ENCODE results near the gene ZFAND5.
A peak's percentile ranks its signal among the peaks of the same experiment; 100 is the strongest.

The ZFAND5 gene

DNA sequence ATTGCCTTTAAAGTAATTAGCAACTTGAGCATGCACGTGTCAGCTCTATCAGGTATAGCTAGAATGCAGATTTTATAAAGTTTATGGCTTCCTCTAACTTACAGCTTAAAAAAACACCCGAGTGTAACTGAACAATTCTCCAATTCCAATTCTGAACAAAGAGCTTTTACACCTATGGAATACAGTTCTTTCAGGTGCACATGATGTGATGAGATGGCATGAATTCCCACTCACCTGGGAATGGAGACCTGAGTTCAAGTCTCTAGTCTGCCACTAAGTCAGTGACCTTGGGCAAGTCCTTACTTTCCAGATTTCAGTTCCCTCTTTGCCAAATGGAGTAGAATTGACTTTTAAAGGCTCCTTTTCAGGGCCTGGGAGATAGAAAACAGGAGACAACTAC is 1.8 kb downstream of the ZFAND5 start:
- TF ChIP-seq, protein P1, sequence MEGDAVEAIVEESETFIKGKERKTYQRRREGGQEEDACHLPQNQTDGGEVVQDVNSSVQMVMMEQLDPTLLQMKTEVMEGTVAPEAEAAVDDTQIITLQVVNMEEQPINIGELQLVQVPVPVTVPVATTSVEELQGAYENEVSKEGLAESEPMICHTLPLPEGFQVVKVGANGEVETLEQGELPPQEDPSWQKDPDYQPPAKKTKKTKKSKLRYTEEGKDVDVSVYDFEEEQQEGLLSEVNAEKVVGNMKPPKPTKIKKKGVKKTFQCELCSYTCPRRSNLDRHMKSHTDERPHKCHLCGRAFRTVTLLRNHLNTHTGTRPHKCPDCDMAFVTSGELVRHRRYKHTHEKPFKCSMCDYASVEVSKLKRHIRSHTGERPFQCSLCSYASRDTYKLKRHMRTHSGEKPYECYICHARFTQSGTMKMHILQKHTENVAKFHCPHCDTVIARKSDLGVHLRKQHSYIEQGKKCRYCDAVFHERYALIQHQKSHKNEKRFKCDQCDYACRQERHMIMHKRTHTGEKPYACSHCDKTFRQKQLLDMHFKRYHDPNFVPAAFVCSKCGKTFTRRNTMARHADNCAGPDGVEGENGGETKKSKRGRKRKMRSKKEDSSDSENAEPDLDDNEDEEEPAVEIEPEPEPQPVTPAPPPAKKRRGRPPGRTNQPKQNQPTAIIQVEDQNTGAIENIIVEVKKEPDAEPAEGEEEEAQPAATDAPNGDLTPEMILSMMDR (conservative IDR thresholded peaks at IDR 0.05; ENCODE audit: low read length) = no peak
- DNase-seq (ENCODE audit: low read depth) = no peak
- peak overlapping the region; percentile 87 for H3K4me3 ChIP-seq (ENCODE audit: low read length)

DNA sequence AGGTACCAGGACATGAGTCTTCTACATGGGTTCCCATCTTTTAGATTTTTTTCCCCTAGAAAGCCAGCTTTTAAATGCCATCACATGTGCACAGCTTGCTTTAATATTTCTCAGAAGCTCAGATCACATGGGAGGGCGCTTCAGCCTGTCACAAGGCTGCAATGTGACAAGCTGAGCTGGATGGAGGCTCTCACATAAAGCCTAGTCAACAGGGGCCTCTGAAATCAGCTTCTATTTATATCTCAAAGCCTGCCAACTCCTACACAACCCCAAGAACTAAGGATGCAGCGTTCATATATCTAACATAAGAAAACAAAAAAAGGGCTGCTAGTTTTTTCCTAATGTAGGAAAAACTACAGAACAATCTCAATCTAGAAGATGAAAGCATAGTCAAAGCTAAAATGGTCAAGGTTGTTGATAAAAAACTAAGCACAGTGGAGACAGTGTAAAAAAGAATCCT is 2.3 kb downstream of the ZFAND5 start:
- peak; percentile 77 for DNase-seq (ENCODE audit: low read depth)
- TF ChIP-seq, protein P1 (conservative IDR thresholded peaks at IDR 0.05; ENCODE audit: low read length) = no peak
- peak overlapping the region; percentile 87 for H3K4me3 ChIP-seq (ENCODE audit: low read length)

DNA sequence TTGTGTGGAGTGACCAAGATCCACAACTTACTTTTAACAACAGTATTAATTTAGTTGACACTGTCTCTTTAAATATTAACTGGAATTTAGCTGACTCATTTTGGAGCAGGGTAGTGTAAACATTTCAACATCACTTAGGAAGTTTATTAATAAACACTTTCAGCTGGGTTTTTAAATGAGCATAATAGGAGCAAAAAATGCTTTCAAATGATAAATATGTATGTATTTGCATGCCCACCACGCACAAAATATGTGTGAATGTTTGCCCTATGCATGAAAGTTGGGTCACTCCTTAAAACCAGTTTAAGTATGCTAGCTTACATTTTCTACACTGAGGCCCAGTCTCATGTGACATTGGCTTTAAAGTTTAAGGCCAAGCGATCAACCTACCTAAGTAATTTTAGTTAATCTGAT is 2.9 kb downstream of the ZFAND5 start:
- peak; percentile 54 for DNase-seq (ENCODE audit: low read depth)

DNA sequence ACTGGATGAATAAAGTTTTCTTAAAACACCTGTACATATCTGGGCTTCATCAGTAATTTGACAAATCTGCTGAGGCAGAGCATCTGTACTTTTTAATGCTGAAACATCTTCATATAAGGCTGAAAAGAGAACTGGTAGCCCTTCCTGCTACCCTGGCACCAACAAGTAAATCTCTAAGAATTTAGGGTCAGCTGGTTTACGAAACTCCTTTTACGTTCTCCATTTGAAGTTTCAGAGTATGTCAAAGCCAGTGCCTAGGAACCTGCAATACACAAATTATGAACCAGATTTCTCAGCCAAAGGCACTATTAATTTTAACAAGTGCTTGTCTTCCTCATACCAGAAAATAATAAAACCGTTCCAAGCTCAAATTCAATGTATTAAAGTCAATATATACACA is 3.8 kb downstream of the ZFAND5 start:
- H3K4me3 ChIP-seq (ENCODE audit: low read length) = peak overlapping the region; percentile 87
- DNase-seq (ENCODE audit: low read depth) = no peak
- TF ChIP-seq, protein P1 (conservative IDR thresholded peaks at IDR 0.05; ENCODE audit: low read length) = no peak

More for the DNA sequence above, 2.9 kb downstream of the ZFAND5 start:
- H3K4me3 ChIP-seq (ENCODE audit: low read length) = peak overlapping the region; percentile 87
- TF ChIP-seq, protein P1 (conservative IDR thresholded peaks at IDR 0.05; ENCODE audit: low read length) = no peak

DNA sequence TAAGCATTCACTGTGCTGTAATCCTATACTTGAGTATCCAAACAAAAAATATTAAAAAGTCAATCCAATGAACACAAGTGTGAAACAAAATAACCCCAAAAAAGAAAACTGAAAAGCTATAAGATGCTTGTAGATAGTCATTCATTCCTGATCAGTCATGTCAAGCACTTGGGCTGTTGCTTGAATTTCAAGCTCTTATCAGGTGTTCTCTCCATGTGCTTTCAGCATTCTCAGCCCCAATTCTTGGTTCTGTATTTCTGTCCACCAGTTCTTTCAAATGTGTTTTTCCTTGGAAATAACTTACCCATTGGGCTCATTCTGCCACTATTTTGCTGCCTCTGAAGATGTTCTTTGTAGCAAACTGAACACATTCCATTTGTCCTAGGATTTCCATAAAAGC is 4.7 kb downstream of the ZFAND5 start:
- no peak for DNase-seq (ENCODE audit: low read depth)
- H3K4me3 ChIP-seq (ENCODE audit: low read length) = peak overlapping the region; percentile 8
- TF ChIP-seq, protein P1 (conservative IDR thresholded peaks at IDR 0.05; ENCODE audit: low read length) = no peak

DNA sequence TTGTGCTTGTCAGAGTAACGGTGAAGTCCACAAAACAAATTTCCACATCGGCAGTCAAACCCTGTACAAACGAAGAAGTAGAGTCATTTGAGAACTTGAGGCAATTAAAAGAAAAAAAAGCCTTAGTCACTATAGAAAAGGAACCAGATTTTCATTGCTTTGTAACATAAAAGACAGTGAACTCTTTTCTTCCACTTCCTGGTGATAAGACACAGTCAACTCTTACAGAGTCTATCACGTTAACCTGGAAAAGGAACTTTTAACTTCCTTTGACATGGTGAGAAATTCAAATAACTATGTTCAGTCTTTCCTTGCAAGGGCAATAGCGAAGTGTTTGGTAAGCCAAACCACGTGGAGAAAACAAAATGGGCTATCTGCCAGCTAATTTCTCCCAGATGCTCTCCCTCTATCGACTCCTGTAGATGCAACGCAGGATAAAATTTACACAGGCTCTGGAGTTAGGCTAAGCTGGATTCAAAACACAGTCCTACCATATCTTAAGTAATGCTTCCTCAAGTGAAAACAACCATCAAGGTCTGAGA is 8.9 kb downstream of the ZFAND5 start:
- H3K4me3 ChIP-seq (ENCODE audit: low read length) = no peak overlapping the region
- DNase-seq (ENCODE audit: low read depth) = peak; percentile 73
- TF ChIP-seq, protein P1 (conservative IDR thresholded peaks at IDR 0.05; ENCODE audit: low read length) = peak; percentile 28

DNA sequence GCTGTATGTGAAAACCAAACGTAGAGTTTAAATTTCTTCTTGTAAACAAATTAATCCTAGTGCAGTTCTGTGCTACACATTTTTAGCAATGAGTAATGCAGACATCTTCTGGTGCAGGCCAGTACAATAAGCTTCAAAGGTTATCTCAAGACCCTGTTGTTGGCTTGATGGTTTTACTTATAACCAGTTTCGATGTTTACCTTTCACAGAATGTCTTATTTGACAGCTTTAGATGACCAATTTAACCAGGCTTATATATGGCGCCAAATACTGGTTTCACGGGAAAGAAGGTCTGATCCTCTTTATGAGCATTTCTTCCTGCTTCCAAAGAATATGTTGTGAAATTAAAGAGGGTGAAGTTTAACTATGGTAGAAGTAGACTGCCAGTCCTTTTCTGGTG is 9.9 kb downstream of the ZFAND5 start:
- DNase-seq (ENCODE audit: low read depth) = no peak
- no peak overlapping the region for H3K4me3 ChIP-seq (ENCODE audit: low read length)
- TF ChIP-seq, protein P1 (conservative IDR thresholded peaks at IDR 0.05; ENCODE audit: low read length) = no peak
